Measurements from ENCODE around the gene NLRC3. TPM values are rescaled to one million over a fixed set of nuclear protein-coding genes. Genes with fewer than 3 reads are reported as not detected.
A peak's percentile ranks its signal among the peaks of the same experiment; 100 is the strongest.

NLRC3 gene
- total and polyA plus RNA-seq, 10 donors = 8.6 to 34.0 (median 25.3) TPM

GRCh38 chr16:3573146-3573815 lies 3.9 kb downstream of the NLRC3 start:
- H3K9me3 ChIP-seq = peaks cover 3 to 20% (median 15%) of the 10 kb centered on the region in 8 donors
- H3K4me3 ChIP-seq = no peak overlapping the region
- H3K36me3 ChIP-seq = peaks cover 0 to 35% (median 4%) of the 10 kb centered on the region in 6 donors
- H3K4me1 ChIP-seq = peaks cover 8 to 60% (median 30%) of the 10 kb centered on the region in 6 donors
- intact Hi-C loops (cut with DNase I; ENCODE audit: low total_unique reads) = no loop called here
- H3K27ac ChIP-seq = no peak overlapping the region
- peaks cover 0 to 6% (median 0%) of the 10 kb centered on the region in 7 donors for H3K27me3 ChIP-seq (replicated peaks in 1 of 7)
- peak; percentile 56 for DNase-seq
- TF ChIP-seq CTCF (IDR thresholded peaks at IDR 0.05 in 8 of 11, conservative IDR thresholded peaks at IDR 0.05 in 3 of 11) = no peak
- no peak for TF ChIP-seq POLR2AphosphoS5 (IDR thresholded peaks at IDR 0.05)
- no peak for TF ChIP-seq POLR2A (IDR thresholded peaks at IDR 0.05)
- WGBS, 5 donors = 76 to 80% (median 79%) methylated on average over 9 of the region's 9 CpGs

GRCh38 chr16:3570420-3571062 lies 6.7 kb downstream of the NLRC3 start:
- no peak for TF ChIP-seq POLR2A (IDR thresholded peaks at IDR 0.05)
- DNase-seq = peak; percentile 2
- H3K4me3 ChIP-seq = no peak overlapping the region
- WGBS, 5 donors = 86 to 96% (median 92%) methylated on average over 4 of the region's 4 CpGs
- H3K9me3 ChIP-seq = peaks cover 3 to 20% (median 15%) of the 10 kb centered on the region in 8 donors
- H3K27me3 ChIP-seq (replicated peaks in 1 of 7) = no peaks in the 10 kb centered on the region
- peaks cover 0 to 62% (median 5%) of the 10 kb centered on the region in 6 donors for H3K36me3 ChIP-seq
- no peak overlapping the region for H3K27ac ChIP-seq
- peaks cover 0 to 33% (median 8%) of the 10 kb centered on the region in 6 donors for H3K4me1 ChIP-seq
- intact Hi-C loops (cut with DNase I; ENCODE audit: low total_unique reads) = no loop called here

- WGBS, 5 donors = 94 to 100% (median 97%) methylated on average over 2 of the region's 2 CpGs
- Histone ChIP-seq H3K4me1 (peaks cover 0 to 26% (median 1%) of the 10 kb centered on the region in 6 donors), H3K4me3 (no peak overlapping the region), H3K36me3 (peaks cover 0 to 69% (median 8%) of the 10 kb centered on the region in 6 donors), H3K27ac (no peak overlapping the region), H3K27me3 (replicated peaks in 1 of 7) (no peaks in the 10 kb centered on the region), H3K9me3 (peaks cover 3 to 20% (median 15%) of the 10 kb centered on the region in 8 donors)
- TF ChIP-seq POLR2AphosphoS5 (IDR thresholded peaks at IDR 0.05) (no peak), POLR2A (IDR thresholded peaks at IDR 0.05) (no peak), CTCF (IDR thresholded peaks at IDR 0.05 in 8 of 11, conservative IDR thresholded peaks at IDR 0.05 in 3 of 11) (no peak)
- intact Hi-C loops (cut with DNase I; ENCODE audit: low total_unique reads) = no loop called here
- no peak for DNase-seq
Measured at GRCh38 chr16:3569851-3570250, 7.4 kb downstream of the NLRC3 start.

GRCh38 chr16:3566990-3567389 lies 10.2 kb downstream of the NLRC3 start:
- no peaks in the 10 kb centered on the region for H3K27me3 ChIP-seq (replicated peaks in 1 of 7)
- DNase-seq = peak; percentile 62
- intact Hi-C loops (cut with DNase I; ENCODE audit: low total_unique reads) = no loop called here
- WGBS, 5 donors = 78 to 88% (median 83%) methylated on average over 8 of the region's 8 CpGs
- no peaks in the 10 kb centered on the region for H3K4me1 ChIP-seq
- peaks cover 0 to 86% (median 35%) of the 10 kb centered on the region in 6 donors for H3K36me3 ChIP-seq
- no peak for TF ChIP-seq POLR2A (IDR thresholded peaks at IDR 0.05)
- H3K9me3 ChIP-seq = peaks cover 3 to 20% (median 15%) of the 10 kb centered on the region in 8 donors
- no peak overlapping the region for H3K4me3 ChIP-seq
- H3K27ac ChIP-seq = no peak overlapping the region

- no peak overlapping the region for H3K4me3 ChIP-seq
- no peaks in the 10 kb centered on the region for H3K4me1 ChIP-seq
- no peak for DNase-seq
- intact Hi-C loops (cut with DNase I; ENCODE audit: low total_unique reads) = no loop called here
- WGBS, 5 donors = 80 to 100% (median 96%) methylated on average over 2 to 9 of the region's 9 CpGs
- H3K9me3 ChIP-seq = peaks cover 0 to under 1% (median 0%) of the 10 kb centered on the region in 8 donors
- H3K36me3 ChIP-seq = peaks cover 0 to 92% (median 44%) of the 10 kb centered on the region in 6 donors
- H3K27me3 ChIP-seq (replicated peaks in 1 of 7) = no peaks in the 10 kb centered on the region
- TF ChIP-seq CTCF (IDR thresholded peaks at IDR 0.05 in 8 of 11, conservative IDR thresholded peaks at IDR 0.05 in 3 of 11) (no peak), POLR2AphosphoS5 (IDR thresholded peaks at IDR 0.05) (peak in 1 of 3 donors; percentile 18)
- H3K27ac ChIP-seq = no peak overlapping the region
Measured at GRCh38 chr16:3564889-3565141, 12.4 kb downstream of the NLRC3 start.
